ENCODE data around the gene C10orf90. TPM values are rescaled to one million over a fixed set of nuclear protein-coding genes. Genes with fewer than 3 reads are reported as not detected.

Gene C10orf90
- total RNA-seq, 1 donor from 2014 or later = not detected

DNA sequence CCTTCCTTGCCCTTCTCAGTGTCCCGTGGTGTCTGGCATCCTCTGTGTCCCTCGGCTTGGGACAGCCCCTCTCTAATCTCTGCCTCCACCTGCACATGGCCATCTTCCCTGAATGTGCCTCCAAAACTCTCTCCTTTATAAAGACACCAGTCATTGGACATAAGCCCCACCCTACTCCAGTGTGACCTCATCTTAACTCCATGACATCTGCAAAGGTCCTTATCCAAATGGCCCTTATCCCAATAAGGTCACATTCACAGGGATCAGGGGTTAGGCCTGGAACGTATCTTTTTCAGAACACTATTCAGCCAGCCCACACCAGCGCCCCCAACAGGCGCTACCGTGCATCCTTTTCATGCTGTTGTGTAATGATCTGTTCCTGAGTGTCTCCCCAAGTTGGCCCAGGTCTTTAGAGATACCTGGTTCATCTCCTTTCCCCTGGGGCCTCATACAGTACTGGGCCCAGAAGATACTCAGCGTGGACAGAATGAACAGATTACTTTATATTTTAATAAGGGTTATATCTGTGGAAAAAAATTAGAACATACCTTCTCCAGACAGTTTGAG is 149.7 kb downstream of the C10orf90 start:
- intact Hi-C loops (cut with micrococcal nuclease) = no loop called here
- ChIA-PET POLR2A (no interaction called here), CTCF (no interaction called here)
- Mint-ChIP-seq H3K4me3 (no peak overlapping the region), H3K27me3 (no peaks in the 10 kb centered on the region), H3K27ac (no peak overlapping the region), H3K9me3 (no peaks in the 10 kb centered on the region), H3K4me1 (no peaks in the 10 kb centered on the region), H3K36me3 (ENCODE audit: low read depth) (no peaks in the 10 kb centered on the region)
- TF ChIP-seq, protein P1, sequence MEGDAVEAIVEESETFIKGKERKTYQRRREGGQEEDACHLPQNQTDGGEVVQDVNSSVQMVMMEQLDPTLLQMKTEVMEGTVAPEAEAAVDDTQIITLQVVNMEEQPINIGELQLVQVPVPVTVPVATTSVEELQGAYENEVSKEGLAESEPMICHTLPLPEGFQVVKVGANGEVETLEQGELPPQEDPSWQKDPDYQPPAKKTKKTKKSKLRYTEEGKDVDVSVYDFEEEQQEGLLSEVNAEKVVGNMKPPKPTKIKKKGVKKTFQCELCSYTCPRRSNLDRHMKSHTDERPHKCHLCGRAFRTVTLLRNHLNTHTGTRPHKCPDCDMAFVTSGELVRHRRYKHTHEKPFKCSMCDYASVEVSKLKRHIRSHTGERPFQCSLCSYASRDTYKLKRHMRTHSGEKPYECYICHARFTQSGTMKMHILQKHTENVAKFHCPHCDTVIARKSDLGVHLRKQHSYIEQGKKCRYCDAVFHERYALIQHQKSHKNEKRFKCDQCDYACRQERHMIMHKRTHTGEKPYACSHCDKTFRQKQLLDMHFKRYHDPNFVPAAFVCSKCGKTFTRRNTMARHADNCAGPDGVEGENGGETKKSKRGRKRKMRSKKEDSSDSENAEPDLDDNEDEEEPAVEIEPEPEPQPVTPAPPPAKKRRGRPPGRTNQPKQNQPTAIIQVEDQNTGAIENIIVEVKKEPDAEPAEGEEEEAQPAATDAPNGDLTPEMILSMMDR (IDR thresholded peaks at IDR 0.05) = no peak
- DNase-seq (no peak), ATAC-seq (ENCODE audit: low read depth) (no peak)

DNA sequence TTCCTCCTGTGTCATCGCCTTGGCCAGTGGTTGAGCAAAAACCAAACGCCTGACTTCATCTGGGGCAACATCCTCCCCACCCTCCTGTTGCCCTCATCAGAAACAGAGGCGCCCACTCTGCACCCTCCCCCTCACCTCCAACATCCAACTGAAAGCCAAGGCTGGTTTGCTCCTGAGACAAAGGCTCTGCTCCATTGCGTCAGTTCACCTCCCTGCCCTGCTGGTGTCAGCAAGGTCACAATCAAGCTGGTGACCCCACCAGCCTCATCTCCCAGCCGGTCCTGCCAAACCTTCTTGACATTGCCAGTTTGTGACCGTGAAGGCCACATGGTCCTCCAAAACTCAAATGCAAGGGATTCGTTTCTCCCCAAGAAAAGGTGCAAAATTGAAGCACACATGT is 150.5 kb downstream of the C10orf90 start:
- DNase-seq (no peak), ATAC-seq (ENCODE audit: low read depth) (no peak)
- intact Hi-C loops (cut with micrococcal nuclease) = no loop called here
- TF ChIP-seq, protein P1 (IDR thresholded peaks at IDR 0.05) = no peak
- Mint-ChIP-seq H3K9me3 (no peaks in the 10 kb centered on the region), H3K36me3 (ENCODE audit: low read depth) (no peaks in the 10 kb centered on the region), H3K4me3 (no peak overlapping the region), H3K27me3 (no peaks in the 10 kb centered on the region), H3K4me1 (no peaks in the 10 kb centered on the region), H3K27ac (no peak overlapping the region)
- ChIA-PET CTCF (no interaction called here), POLR2A (no interaction called here)

DNA sequence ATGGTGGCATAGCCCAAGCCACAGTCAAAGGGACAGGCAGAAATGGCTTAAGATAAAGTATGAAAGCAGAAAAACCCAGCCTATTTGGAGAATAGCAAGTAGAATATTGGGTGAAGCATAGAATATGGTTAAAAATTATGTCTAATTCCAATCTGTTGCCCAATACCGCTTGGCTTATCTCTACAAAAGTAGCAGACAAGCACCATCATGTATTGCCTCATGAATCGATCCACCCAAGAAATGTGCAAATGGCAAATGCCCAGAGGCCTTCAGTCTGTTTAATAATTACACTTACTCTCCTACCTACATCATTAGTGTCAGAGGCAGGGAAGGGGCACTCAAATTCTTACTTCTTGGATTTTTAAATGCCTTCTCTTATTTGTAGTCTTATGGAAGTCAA is 151.3 kb downstream of the C10orf90 start:
- ATAC-seq (ENCODE audit: low read depth) (no peak), DNase-seq (no peak)
- CTCF ChIA-PET = no interaction called here
- Mint-ChIP-seq H3K9me3 (no peaks in the 10 kb centered on the region), H3K4me1 (no peaks in the 10 kb centered on the region), H3K27ac (no peak overlapping the region), H3K4me3 (no peak overlapping the region), H3K36me3 (ENCODE audit: low read depth) (no peaks in the 10 kb centered on the region), H3K27me3 (no peaks in the 10 kb centered on the region)
- TF ChIP-seq, protein P1 (IDR thresholded peaks at IDR 0.05) = no peak
- intact Hi-C loops (cut with micrococcal nuclease) = no loop called here
- POLR2A ChIA-PET = no interaction called here

DNA sequence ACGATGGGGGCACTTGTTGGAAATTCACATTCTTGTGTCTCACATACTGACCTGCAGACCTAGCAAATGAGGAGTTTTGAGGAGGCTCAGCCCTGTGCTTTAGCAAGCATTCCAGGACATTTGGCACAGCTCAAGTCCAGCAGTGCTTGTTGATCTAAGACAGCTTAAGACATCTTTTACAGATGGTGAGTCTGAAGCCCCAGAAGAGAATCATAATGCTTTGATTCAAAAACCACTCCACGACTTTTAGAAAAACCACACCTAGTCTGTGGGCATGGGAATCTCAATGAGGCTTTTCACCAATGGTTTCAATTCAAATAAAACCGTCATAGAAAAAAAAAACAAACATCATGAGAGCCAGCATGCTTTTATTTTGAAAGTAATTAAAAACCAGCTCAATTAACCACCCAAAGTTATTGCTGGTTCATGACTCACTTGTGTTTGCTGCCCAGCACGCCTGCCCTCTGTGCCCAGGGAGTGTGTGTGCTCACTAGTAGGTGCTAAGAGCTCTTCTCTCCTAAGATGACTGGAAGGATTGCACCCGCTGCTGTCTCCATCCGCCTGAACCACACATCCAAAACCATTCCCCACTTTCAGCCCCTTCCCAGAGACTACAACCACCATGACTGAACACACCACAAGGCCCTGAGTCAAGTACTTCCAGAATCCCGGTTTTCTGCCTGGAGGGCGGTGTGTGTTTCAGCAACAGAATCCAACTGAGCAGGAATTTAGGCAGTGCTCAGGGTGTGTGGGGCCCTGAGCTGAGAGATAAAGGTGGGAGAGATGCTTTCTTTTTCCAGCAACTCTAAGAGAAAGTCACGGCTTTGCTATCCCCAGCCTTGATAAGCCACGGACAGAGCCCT is 152.0 kb downstream of the C10orf90 start:
- TF ChIP-seq, protein P1 (IDR thresholded peaks at IDR 0.05) = no peak

DNA sequence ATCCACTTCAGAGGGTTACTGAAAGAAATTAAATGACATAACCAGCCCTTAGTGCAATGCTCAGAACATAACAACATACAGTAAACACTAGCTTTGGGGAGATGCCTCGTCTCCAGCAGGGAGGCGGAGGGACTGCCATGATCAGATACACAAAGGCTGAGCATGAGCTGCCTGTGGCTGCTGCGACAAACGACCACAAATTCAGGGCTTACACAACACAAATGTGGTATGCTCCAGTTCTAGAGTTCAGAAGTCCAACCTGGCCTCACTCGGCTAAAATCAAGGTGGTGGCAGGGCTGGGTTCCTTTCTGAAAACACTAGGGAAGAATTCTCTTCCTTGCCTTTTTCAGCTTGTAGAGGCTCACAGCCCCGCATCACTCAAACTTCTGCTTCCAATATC is 154.0 kb downstream of the C10orf90 start:
- no peaks in the 10 kb centered on the region for H3K9me3 Mint-ChIP-seq
- DNase-seq = no peak
- no peak for ATAC-seq (ENCODE audit: low read depth)
- CTCF ChIA-PET = no interaction called here
- H3K36me3 Mint-ChIP-seq (ENCODE audit: low read depth) = no peaks in the 10 kb centered on the region
- intact Hi-C loops (cut with micrococcal nuclease) = no loop called here
- H3K4me1 Mint-ChIP-seq = no peaks in the 10 kb centered on the region
- POLR2A ChIA-PET = no interaction called here
- H3K27me3 Mint-ChIP-seq = no peaks in the 10 kb centered on the region
- no peak overlapping the region for H3K27ac Mint-ChIP-seq
- H3K4me3 Mint-ChIP-seq = no peak overlapping the region
- TF ChIP-seq, protein P1 (IDR thresholded peaks at IDR 0.05) = no peak

More for the DNA sequence above, 152.0 kb downstream of the C10orf90 start:
- no peaks in the 10 kb centered on the region for H3K9me3 Mint-ChIP-seq
- CTCF ChIA-PET = no interaction called here
- no peak overlapping the region for H3K27ac Mint-ChIP-seq
- no peaks in the 10 kb centered on the region for H3K36me3 Mint-ChIP-seq (ENCODE audit: low read depth)
- H3K4me3 Mint-ChIP-seq = no peak overlapping the region
- POLR2A ChIA-PET = no interaction called here
- DNase-seq (no peak), ATAC-seq (ENCODE audit: low read depth) (no peak)
- no peaks in the 10 kb centered on the region for H3K27me3 Mint-ChIP-seq
- intact Hi-C loops (cut with micrococcal nuclease) = no loop called here
- H3K4me1 Mint-ChIP-seq = no peaks in the 10 kb centered on the region
